Fibroblast of lung (primary cell): Measurements from ENCODE around the gene CCZ1B.
"Not testable (repeated sequence)": the region's sequence is repeated elsewhere in the genome, so short reads cannot be mapped to it uniquely, and the experiment has no call there.

Experiments
- EZH2 ChIP-seq: IDR thresholded peaks from 2 replicates; pipeline ENCODE4 v1.5.1; 2012; ENCODE audit warnings: low read length, control low read depth, mild to moderate bottlenecking; ENCODE audit errors: missing control alignments
- TF ChIP-seq, protein P1 (sequence below), 2 donors: IDR thresholded peaks in 1 of 2; conservative IDR thresholded peaks in 1 of 2; 1 replicate in 1 of 2; 2 replicates in 1 of 2; pipeline ENCODE4 v1.5.1; 2011 to 2012; ENCODE audit warnings: low read length in 2 of 2, control low read depth in 1 of 2, inconsistent platforms in 1 of 2, low read depth in 1 of 2, mild to moderate bottlenecking in 1 of 2

DNA sequence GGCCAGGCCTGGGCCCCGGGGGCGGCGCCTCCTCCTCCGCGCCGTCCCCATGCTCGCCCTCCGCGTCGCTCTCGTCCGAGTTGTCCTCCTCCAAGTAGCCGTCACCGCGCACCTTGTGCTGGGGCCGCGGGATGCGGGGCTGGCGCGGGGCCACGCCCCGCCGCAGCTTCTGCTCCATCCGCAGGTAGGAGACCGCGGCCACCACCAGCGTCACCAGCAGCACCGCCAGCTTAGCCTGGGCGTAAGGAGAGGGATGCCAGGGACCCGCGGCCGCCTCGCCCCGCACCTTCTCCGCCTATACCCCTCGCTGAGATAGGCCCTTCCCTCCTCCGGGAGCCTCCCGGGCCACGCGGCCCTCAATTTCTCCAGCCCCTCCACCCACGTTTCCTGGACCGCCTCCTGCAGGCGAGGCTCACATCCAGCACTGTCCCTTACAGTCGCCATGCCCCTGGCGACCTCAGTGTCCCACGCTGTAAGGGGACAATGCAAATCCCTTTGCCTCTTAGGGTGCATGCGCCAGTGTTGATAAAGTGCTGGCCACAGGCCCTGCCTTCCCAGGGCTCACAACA, 29.6 kb upstream of the CCZ1B start:
- TF ChIP-seq, protein P1, sequence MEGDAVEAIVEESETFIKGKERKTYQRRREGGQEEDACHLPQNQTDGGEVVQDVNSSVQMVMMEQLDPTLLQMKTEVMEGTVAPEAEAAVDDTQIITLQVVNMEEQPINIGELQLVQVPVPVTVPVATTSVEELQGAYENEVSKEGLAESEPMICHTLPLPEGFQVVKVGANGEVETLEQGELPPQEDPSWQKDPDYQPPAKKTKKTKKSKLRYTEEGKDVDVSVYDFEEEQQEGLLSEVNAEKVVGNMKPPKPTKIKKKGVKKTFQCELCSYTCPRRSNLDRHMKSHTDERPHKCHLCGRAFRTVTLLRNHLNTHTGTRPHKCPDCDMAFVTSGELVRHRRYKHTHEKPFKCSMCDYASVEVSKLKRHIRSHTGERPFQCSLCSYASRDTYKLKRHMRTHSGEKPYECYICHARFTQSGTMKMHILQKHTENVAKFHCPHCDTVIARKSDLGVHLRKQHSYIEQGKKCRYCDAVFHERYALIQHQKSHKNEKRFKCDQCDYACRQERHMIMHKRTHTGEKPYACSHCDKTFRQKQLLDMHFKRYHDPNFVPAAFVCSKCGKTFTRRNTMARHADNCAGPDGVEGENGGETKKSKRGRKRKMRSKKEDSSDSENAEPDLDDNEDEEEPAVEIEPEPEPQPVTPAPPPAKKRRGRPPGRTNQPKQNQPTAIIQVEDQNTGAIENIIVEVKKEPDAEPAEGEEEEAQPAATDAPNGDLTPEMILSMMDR (conservative IDR thresholded peaks at IDR 0.05 in 1 of 2, IDR thresholded peaks at IDR 0.05 in 1 of 2; ENCODE audit: low read depth in 1 of 2, low read length in 2 of 2), result peak in 1 of 2 donors; percentile 5
- not testable (repeated sequence) for TF ChIP-seq EZH2
